B cell (primary cell): Measurements from ENCODE around the gene RHOT2. TPM values are rescaled to one million over a fixed set of nuclear protein-coding genes. Genes with fewer than 3 reads are reported as not detected.

Experiments used
- ATAC-seq: fragments of 200-7000 bp; cut with Tn5 transposase; one replicate; pipeline ENCODE4 v1.10.0; 2021; ENCODE audit warnings: low read depth, mild to moderate bottlenecking, moderate number of reproducible peaks, moderate library complexity
- CTCF ChIA-PET: fragments of 350-600 bp; sonication (Branson Sonifier 250); formaldehyde crosslinking; loops from one replicate; lab custom pipeline; 2021; ENCODE audit warnings: antibody characterized with exemption, inconsistent platforms; lab: Charles Lee
- POLR2A ChIA-PET: fragments of 350-600 bp; sonication (Branson Sonifier 250); formaldehyde crosslinking; loops from one replicate; lab custom pipeline; 2021; ENCODE audit warnings: antibody characterized with exemption; lab: Charles Lee
- DNase-seq: peaks from one replicate; pipeline ENCODE4 v3.0.0; 2013
- H2AFZ ChIP-seq: 2 replicates; pipeline ENCODE4 v1.6.1; 2012; ENCODE audit warnings: mild to moderate bottlenecking, low read depth, low read length; ENCODE audit not compliant: insufficient read depth, poor library complexity, severe bottlenecking
- H3K27ac ChIP-seq, 2 donors: 1 replicate in 1 of 2; 2 replicates in 1 of 2; pipeline ENCODE4 v1.5.1; 2012 to 2013; ENCODE audit warnings: low read length in 2 of 2, mild to moderate bottlenecking in 2 of 2, moderate library complexity in 1 of 2
- H3K27me3 ChIP-seq, 4 experiments: fragments of 200-600 bp in 1 of 4; sonication (generic) in 1 of 4; replicated peaks in 1 of 4; 1 replicate in 2 of 4; 2 replicates in 2 of 4; pipeline versions ENCODE4 v1.6.1 to v1.7.0; 2013 to 2016; ENCODE audit warnings: low read length in 3 of 4, mild to moderate bottlenecking in 2 of 4, mixed read lengths in 1 of 4, moderate library complexity in 1 of 4; ENCODE audit not compliant: insufficient read depth in 4 of 4, control insufficient read depth in 3 of 4; ENCODE audit errors: control extremely low read depth in 1 of 4
- H3K36me3 ChIP-seq, 2 experiments: replicated peaks in 1 of 2; 1 replicate in 1 of 2; 2 replicates in 1 of 2; pipeline versions ENCODE4 v1.6.1 to v1.7.1; 2013; ENCODE audit warnings: low read length in 1 of 2; ENCODE audit not compliant: insufficient read depth in 2 of 2, control insufficient read depth in 1 of 2; ENCODE audit errors: control extremely low read depth in 1 of 2, extremely low read depth in 1 of 2
- H3K4me1 ChIP-seq, 2 donors: fragments of 200-600 bp in 1 of 2; sonication (generic) in 1 of 2; 1 replicate in 1 of 2; 2 replicates in 1 of 2; pipeline versions ENCODE4 v1.5.1 to v1.6.1; 2013 to 2017; ENCODE audit warnings: low read length in 2 of 2; ENCODE audit not compliant: control insufficient read depth in 2 of 2, insufficient read depth in 2 of 2
- H3K4me2 ChIP-seq: replicated peaks from 2 replicates; pipeline ENCODE3; 2012; ENCODE audit warnings: mild to moderate bottlenecking, low read depth, low read length; ENCODE audit not compliant: poor library complexity, severe bottlenecking
- H3K4me3 ChIP-seq, 5 experiments: fragments of 200-600 bp in 1 of 5; sonication (generic) in 1 of 5; 1 replicate in 3 of 5; 2 replicates in 2 of 5; pipeline versions ENCODE4 v1.5.1 to v1.7.0; 2011 to 2016; ENCODE audit warnings: low read length in 4 of 5, mild to moderate bottlenecking in 4 of 5, low read depth in 2 of 5, control low read depth in 1 of 5, moderate library complexity in 1 of 5; ENCODE audit not compliant: insufficient read depth in 1 of 5; ENCODE audit errors: control extremely low read depth in 1 of 5, extremely low read depth in 1 of 5
- H3K79me2 ChIP-seq: fragments of 200-600 bp; sonication (generic); one replicate; pipeline ENCODE4 v1.6.0; 2016; ENCODE audit warnings: low read length; ENCODE audit not compliant: control insufficient read depth, insufficient read depth
- H3K9ac ChIP-seq: fragments of 200-600 bp; sonication (generic); 2 replicates; pipeline ENCODE4 v1.6.1; 2017; ENCODE audit warnings: mild to moderate bottlenecking, low read length, moderate library complexity
- H3K9me3 ChIP-seq, 3 donors: one replicate each; pipeline versions ENCODE4 v1.6.1 to v1.7.1; 2013; ENCODE audit warnings: low read length in 2 of 3; ENCODE audit not compliant: control insufficient read depth in 2 of 3, insufficient read depth in 1 of 3; ENCODE audit errors: control extremely low read depth in 1 of 3
- H4K20me1 ChIP-seq: 2 replicates; pipeline ENCODE4 v1.6.0; 2012; ENCODE audit warnings: mild to moderate bottlenecking, low read length; ENCODE audit not compliant: insufficient read depth, control insufficient read depth, poor library complexity, severe bottlenecking
- H3K27ac Mint-ChIP-seq: one replicate; pipeline ENCODE4 v1.8.0; 2021; ENCODE audit warnings: mixed read lengths
- H3K27me3 Mint-ChIP-seq: one replicate; pipeline ENCODE4 v1.8.0; 2021; ENCODE audit warnings: mixed read lengths
- H3K4me1 Mint-ChIP-seq: one replicate; pipeline ENCODE4 v1.8.0; 2021; ENCODE audit warnings: mixed read lengths
- H3K4me3 Mint-ChIP-seq: one replicate; pipeline ENCODE4 v1.8.0; 2021; ENCODE audit warnings: mixed read lengths
- H3K9me3 Mint-ChIP-seq: one replicate; pipeline ENCODE4 v1.8.0; 2022; ENCODE audit warnings: mixed read lengths; ENCODE audit not compliant: insufficient read depth
- EZH2 ChIP-seq: IDR thresholded peaks from 2 replicates; pipeline ENCODE4 v1.6.1; 2012; ENCODE audit warnings: borderline replicate concordance, low read depth, mild to moderate bottlenecking, moderate library complexity, low read length; ENCODE audit not compliant: insufficient read depth, poor library complexity, severe bottlenecking
- WGBS: methylation state at CpG from one replicate; pipeline ENCODE4 v1.1.5; 2013; ENCODE audit warnings: missing lambda C conversion rate; ENCODE audit not compliant: insufficient coverage; 5-methylcytosine and 5-hydroxymethylcytosine counted together
- intact Hi-C: fragments of 100-400 bp; cut with micrococcal nuclease; formaldehyde crosslinking; loops from one replicate; pipeline ENCODE4 v1.10.0; 2022
- polyA plus RNA-seq: library from polyadenylated mRNA; depleted of rRNA; stranded (reverse); fragments of >200 nt; gene quantifications from 2 replicates; pipeline ENCODE4 v1.2.3, GENCODE V29; 2012
- total RNA-seq, 2 donors: library from RNA; stranded (reverse); fragments of 120-200 nt in 1 of 2; gene quantifications; 1 replicate in 1 of 2; 2 replicates in 1 of 2; pipeline versions ENCODE4 v1.2.3 to v1.2.4, GENCODE V29; 2013 to 2022
- TF ChIP-seq, protein P1 (sequence below): fragments of 200-600 bp; IDR thresholded peaks from one replicate; pipeline ENCODE4 v1.8.0; 2022; ENCODE audit warnings: antibody characterized with exemption, mild to moderate bottlenecking

RHOT2 gene
- total and polyA plus RNA-seq, 2 donors (not counting 1 experiment from before 2014, with no cell fraction given), result 207 to 461 TPM

DNA sequence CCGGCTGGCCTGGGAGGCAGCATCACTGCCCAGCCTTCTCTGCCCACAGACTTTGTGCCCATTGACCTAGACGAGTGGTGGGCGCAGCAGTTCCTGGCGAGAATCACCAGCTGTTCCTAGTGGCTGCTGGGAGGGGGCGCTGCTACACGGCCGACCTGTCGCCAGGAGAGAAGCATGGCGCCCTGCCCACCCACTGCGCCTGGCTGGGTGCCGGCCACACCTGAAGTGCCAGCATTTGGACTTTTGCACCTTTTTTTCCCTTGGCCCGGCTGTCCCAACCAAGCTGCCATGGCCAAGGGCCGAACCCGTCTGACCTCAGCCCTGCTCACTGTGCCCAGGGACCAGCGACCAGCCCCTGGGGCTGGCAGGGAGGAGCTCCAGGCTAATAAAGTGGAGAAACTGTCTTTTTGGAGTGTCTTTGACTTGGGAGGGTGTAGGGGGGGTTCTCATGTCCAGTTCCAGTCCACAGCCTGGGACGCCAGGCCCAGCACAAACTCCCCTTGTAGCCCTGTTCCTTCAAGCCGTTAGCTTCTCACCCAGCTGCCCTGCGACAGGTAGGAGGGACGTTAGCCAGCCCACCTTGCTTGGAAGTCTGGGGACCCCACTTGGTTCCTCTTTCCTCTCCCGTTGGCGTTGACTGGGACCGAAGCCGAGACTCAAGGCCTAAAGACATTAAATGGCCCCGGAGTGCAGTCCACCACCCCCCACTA, 19.7 kb upstream of the RHOT2 start:
- Histone ChIP-seq H3K79me2 (peaks cover 8% of the 10 kb centered on the region), H3K4me1 (peaks cover 15 to 20% of the 10 kb centered on the region in 2 donors), H3K4me3 (peak overlapping the region; percentile 27 to 76 (median 67)), H3K27ac (peak overlapping the region; percentile 79 to 90), H3K27me3 (no peaks in the 10 kb centered on the region), H3K9me3 (peaks cover 0 to 2% (median 0%) of the 10 kb centered on the region in 3 donors), H3K36me3 (no peaks in the 10 kb centered on the region), H3K4me2 (peak overlapping the region; percentile 92), H2AFZ (peak overlapping the region; percentile 92), H3K9ac (peak overlapping the region; percentile 71), H4K20me1 (peaks cover 8% of the 10 kb centered on the region)
- intact Hi-C loops, result loop anchor here (2.0 kb wide), 2 partner anchors 19 to 59 kb away; no protein-coding TSS in a partner anchor
- H3K27ac Mint-ChIP-seq, result peak overlapping the region; percentile 84
- no peaks in the 10 kb centered on the region for H3K27me3 Mint-ChIP-seq
- H3K4me3 Mint-ChIP-seq, result peak overlapping the region; percentile 84
- ChIA-PET POLR2A (interaction anchor here (0.6 to 1.2 kb wide), 2 partner anchors 10 to 12 kb away, joined by 3 to 4 read pairs; partner anchors contain the start of gene METTL26), CTCF (interaction anchor here (1.2 to 1.4 kb wide), 2 partner anchors 10 to 12 kb away, joined by 4 to 5 read pairs; partner anchors contain the start of gene METTL26)
- no peak for ATAC-seq
- peaks cover 19% of the 10 kb centered on the region for H3K4me1 Mint-ChIP-seq
- DNase-seq, result peak; percentile 52
- 39% methylated on average over 24 of the region's 24 CpGs for WGBS
- no peaks in the 10 kb centered on the region for H3K9me3 Mint-ChIP-seq
- TF ChIP-seq, protein P1, sequence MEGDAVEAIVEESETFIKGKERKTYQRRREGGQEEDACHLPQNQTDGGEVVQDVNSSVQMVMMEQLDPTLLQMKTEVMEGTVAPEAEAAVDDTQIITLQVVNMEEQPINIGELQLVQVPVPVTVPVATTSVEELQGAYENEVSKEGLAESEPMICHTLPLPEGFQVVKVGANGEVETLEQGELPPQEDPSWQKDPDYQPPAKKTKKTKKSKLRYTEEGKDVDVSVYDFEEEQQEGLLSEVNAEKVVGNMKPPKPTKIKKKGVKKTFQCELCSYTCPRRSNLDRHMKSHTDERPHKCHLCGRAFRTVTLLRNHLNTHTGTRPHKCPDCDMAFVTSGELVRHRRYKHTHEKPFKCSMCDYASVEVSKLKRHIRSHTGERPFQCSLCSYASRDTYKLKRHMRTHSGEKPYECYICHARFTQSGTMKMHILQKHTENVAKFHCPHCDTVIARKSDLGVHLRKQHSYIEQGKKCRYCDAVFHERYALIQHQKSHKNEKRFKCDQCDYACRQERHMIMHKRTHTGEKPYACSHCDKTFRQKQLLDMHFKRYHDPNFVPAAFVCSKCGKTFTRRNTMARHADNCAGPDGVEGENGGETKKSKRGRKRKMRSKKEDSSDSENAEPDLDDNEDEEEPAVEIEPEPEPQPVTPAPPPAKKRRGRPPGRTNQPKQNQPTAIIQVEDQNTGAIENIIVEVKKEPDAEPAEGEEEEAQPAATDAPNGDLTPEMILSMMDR, result peak; percentile 41
- no peak for TF ChIP-seq EZH2
